Fibroblast of peridontal ligament (primary cell): ENCODE data around the gene OR2V1.
"Not testable (repeated sequence)": the region's sequence is repeated elsewhere in the genome, so short reads cannot be mapped to it uniquely, and the experiment has no call there.

Experiments used
- DNase-seq: peaks from one replicate; pipeline ENCODE4 v3.0.0-alpha.2; 2010; ENCODE audit errors: extremely low read depth

The OR2V1 gene

DNA sequence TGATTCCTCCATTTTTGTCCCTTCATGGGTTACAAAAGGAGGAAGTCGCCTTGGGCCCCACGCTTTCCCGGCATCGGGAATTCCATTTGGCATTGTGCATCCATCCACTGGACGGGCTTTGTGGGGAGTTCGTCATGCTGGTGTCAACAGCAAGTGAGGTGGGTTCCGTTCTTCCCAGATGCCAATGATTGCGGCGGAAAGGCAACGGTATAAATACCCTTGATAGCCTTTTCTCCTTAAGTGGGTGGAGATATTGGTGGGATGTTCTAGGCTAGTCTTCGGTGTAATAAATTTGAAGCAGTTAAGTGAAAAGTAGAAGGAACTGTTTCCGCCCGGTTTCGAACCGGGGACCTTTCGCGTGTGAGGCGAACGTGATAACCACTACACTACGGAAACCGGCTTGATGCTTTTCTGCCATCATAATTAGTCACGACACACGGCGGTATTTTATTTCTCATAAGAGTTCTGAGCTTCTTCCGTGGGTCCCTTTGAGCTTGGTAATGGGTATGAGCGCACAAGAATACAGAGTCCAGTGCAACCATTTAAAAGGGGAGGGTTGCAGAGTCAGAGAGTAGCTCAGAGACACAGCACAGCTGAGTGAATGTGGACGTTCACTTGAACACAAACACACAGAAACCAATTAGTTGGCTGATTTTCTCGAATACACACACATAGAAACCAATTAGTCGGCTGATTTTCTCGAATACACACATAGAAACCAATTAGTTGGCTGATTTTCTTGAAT, 28.9 kb downstream of the OR2V1 start:
- not testable (repeated sequence) for DNase-seq

DNA sequence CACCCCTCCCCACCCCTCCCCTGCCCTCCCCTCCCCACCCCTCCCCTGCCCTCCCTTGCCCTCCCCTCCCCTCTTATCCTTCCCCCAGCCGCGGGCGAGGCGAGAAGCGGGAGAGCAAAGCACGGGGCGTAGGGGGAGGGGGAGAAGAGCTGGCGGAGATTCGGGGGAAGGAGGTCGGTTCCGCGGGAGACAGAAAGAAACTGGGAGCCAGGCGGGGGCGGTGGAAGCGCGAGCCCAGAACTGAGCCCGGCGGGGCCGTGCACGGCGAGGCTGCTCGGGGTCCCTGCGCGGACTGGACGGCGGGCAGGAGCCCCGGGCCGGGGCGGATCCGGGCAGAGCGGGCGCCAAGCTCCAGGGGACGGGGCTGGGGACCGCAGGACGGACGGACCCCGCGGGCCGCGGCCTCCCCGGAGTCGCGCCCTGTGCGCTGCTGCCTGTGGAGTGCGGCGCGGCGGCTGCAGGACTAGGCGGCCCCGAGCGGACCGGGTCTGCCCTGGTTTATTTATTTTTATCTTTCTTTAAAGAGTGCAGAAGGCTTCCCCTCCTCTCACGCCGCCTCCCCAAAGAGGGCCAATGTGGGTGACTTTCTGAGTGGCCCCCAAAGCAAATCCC, 29.8 kb downstream of the OR2V1 start:
- DNase-seq: not testable (repeated sequence)

DNA sequence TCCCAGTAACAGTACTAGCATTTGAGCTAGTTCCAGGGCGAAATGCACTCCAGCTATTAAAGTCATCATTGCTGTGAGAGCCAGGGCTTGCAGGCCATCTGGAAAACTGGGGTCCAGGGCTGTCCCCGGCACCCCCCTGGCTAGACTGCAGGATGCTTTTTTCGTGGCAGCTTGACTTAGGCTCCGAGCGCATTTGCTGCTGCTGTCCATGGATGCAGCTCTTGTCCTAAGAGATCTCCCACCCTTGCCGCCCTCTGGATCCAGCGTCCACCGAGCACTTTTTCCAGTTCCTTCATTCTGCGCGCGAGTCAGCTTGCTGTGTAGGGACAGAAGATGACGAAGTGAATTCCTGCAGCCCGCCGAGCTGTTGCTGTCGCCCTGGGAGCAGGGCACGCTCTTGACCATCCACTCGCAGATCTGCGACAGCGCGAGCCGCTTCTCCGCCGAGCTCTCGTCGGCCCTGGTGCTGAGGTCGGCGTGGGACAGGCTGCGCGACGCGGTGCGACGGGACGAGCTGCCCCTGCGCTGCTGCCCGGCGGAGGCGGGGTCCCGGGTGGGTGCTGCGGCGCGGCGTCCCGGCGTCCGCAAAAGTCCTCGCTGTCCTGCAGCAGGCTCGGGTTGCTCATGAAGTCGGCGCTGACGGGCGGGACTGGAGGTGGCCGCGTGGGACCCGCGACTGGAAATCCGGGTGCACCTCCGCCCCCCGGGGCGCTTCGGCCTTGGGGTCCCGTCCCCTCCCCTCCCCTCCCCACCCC, 30.7 kb downstream of the OR2V1 start:
- no peak for DNase-seq

DNA sequence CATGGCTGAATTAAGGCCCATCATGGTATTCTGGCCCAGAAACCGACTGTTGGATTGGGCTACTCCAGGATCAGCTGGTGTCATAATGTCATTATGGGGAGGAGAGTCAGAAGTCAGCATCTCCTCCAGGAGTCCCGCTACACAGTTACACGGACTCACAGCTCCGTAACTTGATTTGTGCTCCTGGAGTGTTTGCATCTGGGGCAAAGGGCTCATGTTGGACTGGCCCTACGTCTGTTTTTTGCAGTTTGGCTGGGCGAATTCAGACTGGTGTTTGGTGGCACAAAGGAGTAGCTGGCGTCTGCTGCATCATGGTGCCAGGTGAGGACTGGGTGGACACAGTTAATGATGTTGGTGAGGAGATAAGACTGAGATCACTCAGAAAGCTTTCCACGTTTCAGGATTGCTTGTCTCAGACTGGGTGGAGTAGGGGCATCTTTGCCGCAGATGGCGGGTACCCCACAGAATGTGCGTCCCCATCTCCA, 31.3 kb downstream of the OR2V1 start:
- DNase-seq: no peak

DNA sequence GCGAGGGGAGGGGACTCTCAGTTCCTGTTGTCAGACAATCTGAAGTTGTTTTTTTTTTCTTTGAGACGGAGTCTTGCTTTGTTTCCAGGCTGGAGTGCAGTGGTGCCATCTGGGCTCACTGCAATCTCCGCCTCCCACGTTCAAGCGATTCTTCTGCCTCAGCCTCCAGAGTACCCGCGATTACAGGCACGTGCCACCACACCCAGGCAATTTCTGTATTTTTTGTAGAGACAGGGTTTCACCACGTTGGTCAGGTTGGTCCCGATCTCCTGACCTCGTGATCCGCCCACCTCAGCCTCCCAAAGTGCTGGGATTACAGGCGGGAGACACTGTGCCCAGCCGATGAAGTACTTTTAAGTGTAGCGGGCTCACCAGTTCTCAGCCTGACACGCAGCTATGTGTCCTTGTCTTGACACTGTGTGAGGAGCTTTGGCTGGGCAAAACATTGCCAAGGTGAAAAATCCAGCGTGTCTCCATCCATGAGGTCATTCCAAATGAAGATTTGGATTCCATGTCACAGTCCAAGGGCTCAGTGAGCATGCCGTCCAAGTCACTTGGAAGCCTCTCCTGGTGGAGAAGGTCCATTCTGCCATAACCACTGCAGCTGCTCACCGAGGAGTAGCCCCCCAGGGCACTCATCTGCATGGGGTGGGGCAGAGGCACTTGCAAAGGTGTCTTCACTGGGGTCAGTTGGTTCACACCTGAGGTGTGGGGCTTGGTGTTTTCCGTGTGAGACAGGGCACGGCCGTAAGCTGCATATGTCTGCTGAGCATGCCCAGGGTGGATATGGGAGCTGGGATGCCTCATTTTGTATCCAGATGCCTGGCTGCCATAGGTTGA, 32.0 kb downstream of the OR2V1 start:
- DNase-seq: no peak

DNA sequence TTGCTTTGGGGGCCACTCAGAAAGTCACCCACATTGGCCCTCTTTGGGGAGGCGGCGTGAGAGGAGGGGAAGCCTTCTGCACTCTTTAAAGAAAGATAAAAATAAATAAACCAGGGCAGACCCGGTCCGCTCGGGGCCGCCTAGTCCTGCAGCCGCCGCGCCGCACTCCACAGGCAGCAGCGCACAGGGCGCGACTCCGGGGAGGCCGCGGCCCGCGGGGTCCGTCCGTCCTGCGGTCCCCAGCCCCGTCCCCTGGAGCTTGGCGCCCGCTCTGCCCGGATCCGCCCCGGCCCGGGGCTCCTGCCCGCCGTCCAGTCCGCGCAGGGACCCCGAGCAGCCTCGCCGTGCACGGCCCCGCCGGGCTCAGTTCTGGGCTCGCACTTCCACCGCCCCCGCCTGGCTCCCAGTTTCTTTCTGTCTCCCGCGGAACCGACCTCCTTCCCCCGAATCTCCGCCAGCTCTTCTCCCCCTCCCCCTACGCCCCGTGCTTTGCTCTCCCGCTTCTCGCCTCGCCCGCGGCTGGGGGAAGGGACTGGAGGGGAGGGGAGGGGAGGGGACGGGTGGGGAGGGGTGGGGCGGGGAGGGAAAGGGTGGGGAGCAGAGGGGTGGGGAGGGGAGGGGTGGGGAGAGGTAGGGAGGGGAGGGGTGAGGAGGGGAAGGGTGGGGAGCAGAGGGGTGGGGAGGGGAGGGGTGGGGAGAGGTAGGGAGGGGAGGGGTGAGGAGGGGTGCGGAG, 33.0 kb downstream of the OR2V1 start:
- not testable (repeated sequence) for DNase-seq

DNA sequence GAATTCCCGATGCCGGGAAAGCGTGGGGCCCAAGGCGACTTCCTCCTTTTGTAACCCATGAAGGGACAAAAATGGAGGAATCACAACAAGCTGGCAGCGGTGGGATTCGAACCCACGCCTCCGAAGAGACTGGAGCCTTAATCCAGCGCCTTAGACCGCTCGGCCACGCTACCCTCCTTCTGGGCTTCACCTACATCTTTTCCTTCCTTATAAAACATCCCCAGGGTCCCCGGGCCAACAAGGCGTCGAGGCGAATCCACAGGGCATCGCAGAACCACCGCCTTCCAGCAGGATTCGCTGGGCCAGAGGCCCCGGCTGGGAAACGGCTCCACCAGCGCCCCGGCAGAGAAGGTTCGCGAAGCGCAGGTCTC, 33.6 kb downstream of the OR2V1 start:
- DNase-seq: not testable (repeated sequence)

DNA sequence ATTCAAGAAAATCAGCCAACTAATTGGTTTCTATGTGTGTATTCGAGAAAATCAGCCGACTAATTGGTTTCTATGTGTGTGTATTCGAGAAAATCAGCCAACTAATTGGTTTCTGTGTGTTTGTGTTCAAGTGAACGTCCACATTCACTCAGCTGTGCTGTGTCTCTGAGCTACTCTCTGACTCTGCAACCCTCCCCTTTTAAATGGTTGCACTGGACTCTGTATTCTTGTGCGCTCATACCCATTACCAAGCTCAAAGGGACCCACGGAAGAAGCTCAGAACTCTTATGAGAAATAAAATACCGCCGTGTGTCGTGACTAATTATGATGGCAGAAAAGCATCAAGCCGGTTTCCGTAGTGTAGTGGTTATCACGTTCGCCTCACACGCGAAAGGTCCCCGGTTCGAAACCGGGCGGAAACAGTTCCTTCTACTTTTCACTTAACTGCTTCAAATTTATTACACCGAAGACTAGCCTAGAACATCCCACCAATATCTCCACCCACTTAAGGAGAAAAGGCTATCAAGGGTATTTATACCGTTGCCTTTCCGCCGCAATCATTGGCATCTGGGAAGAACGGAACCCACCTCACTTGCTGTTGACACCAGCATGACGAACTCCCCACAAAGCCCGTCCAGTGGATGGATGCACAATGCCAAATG, 34.1 kb downstream of the OR2V1 start:
- not testable (repeated sequence) for DNase-seq

DNA sequence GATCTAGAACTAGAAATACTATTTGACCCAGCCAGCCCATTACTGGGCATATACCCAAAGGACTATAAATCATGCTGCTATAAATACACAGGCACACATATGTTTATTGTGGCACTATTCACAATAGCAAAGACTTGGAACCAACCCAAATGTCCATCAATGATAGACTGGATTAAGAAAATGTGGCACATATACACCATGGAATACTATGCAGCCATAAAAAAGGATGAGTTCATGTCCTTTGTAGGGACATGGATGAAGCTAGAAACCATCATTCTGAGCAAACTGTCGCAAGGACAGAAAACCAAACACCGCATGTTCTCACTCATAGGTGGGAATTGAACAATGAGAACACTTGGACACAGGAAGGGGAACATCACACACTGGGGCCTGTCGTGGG, 35.8 kb downstream of the OR2V1 start:
- DNase-seq: not testable (repeated sequence)

DNA sequence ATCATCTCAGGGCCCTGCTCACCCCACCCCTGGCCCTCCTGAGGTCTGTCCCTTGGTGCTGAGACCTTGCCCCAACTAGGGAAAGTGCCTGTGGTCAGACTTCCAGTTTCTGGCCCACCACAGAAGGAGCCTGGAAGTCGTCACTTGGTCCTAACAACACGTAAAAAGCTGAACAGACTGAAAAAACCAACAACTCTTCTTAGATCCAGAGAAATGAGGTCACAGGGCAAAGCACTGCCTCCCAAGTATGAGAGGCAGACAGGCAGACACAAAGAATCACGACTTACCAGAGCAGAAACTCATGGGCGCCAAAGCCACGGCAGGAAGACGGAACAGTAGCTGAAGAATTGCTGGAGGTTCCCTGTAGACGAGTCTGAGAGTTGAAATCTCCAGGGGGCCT, 38.5 kb downstream of the OR2V1 start:
- DNase-seq: no peak

DNA sequence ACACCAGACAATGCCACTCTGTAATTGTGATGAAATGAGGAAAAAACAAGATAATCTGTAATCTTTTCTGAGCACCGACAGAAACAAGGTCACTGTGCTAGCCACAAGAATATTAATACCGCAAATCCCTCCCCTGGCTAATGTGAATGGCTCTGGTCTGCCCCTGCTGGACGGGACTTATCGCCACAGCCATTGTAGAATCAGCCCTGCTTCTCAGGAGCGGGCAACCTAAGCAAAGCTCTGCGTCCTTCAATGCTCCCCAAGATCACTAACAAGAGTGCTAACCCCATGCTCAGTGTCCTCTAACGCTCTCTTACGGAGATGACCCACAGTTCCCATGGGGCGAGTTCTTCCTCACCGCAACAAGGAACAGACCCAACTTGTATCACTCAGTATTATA, 42.7 kb downstream of the OR2V1 start:
- DNase-seq: no peak

DNA sequence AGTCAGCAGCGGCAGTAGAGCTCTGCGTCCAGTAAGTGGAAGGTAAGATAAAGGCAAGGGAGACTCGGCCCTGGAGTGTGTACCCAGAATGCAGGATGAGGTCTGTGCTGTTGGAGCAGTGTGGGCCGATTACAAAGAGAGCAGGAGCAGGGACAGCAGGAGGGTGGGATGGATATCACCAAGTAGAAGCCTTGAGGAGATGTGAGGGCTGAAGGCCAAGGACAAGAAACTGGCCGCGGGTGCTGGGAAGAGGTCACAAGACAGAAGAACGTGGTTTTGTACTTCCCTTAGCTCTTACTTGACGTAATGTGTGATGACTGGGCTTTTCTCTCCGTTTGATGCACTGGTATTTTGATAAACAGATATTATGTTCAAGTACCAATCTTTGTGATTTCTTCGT, 43.7 kb downstream of the OR2V1 start:
- DNase-seq: no peak

DNA sequence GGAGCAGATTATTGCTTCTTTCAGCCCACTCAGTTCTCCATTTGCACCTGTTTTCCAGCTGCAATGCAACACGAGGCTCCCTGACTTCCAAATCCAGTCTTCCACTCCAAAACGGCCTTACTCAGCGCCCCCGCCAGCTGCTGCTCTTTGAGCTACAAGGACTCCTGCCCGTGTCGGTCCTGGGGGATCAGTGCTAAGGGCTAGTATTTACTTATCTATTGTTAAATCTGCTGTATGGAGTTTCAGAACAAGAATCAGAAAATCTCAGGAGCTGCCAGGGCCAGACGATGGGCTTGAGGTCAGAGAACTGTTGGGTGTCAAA, 44.1 kb downstream of the OR2V1 start:
- no peak for DNase-seq

DNA sequence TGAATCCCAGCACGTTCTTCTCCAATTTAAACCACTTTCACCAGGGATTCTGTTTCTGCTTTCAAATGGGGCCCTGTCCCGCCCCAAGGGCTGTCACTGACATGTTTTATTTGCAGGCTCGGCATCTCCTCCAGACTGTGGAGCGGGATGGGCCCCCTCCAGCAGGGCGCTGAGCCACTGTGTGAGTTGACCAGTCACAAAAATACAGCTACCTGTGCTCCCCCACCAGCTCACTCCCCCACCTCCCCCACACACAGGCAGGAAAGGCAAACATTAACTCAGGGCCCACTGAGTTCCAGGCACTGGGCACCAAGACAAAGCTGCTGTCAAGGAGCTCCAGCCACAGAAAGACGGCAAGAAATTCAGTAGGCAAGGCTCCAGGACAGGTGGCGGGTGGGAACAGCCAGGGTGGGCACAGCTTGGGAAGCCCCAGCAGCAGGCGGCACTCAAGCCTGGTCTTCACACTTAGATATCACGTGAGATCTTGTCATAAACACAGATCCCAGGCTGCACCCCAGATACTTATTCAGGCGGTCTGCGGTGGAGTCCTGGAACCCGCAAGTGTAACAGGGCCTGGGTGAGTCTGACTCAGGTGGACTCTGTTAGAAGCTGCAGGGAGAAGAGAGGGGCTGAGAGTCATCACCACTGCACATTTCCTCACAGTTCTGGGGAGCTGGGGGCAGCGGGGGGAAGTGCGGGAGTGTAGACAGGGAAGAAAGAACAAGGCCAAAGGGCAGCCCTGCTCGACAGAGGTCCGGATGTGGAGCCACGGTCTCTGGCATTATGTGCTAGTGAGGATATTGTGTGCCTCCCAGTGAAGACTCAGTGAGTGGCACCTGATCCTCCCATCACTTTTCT, 44.7 kb downstream of the OR2V1 start:
- DNase-seq: no peak

DNA sequence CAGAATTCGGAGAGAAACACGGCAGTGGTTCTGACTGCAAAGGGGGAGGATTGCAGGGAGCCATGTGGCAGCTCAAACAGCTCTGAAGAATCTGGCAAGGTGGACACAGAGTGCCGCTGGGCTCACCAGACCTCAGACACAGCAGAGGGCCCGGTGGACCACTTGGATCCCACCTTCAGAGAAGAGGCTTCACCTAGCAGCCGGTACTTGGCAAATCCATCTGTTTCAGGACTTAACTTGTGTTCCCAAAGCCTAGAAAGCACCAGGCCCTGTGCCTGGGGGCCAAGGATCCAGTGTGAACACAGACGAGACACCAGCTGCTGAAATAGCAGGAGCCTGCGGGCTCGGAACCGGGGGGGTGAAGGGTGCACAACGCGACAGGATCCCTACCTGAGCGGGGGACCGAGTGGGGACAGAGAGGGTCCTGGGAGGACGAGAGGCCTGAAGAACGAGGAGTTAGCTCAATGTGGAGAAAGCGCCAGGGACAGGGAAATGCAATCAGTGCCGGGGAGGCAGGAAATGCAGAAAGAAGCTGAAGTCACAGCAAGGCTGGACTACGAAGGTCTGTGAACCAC, 46.3 kb downstream of the OR2V1 start:
- no peak for DNase-seq

DNA sequence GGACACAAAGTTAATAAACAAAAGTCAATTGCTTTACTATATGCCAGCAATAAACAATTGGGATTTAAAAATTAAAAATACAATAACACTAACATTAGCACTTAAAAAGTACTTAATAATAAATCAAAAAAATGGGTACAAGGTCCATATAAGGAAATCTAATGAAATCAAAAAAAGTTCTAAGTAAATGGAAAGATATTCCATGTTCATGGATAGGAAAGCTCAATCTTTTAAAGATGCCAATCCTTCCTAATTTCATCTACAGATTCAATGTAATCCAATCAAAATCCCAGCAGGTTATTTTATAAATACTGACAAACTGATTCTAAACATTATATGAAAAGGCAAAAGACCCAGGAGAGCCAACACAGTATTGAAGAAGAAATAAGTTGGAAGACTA, 49.0 kb downstream of the OR2V1 start:
- no peak for DNase-seq

DNA sequence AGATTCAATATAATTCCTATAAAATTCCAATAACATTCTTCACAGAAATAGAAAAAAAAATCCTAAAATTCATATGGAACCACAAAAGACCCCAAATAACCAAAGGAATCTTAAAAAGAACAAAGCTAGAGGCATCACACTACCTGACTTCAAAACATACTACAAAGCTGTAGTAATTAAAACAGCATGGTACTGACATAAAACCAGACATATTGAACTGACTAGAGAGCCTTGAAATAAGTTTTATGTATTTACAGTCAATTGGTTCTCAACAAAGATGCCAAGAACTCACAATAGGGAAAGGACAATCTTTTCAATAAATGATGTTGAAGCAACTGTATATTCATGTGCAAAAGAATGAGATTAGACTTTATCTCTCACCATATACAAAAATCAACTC, 54.0 kb downstream of the OR2V1 start:
- DNase-seq: no peak
